GM12875 (cell line): ENCODE data around the gene SCN4A.
"Not testable (repeated sequence)": the region's sequence is repeated elsewhere in the genome, so short reads cannot be mapped to it uniquely, and the experiment has no call there.

Experiments used
- H3K4me3 ChIP-seq: one replicate; pipeline ENCODE4 v1.5.1; 2011; ENCODE audit warnings: low read depth, low read length, control low read depth
- CTCF ChIP-seq: IDR thresholded peaks from 2 replicates; pipeline ENCODE4 v1.5.1; 2011; ENCODE audit warnings: low read depth, mild to moderate bottlenecking, control low read depth, inconsistent platforms, low read length, moderate library complexity, borderline replicate concordance; ENCODE audit not compliant: insufficient read depth

The SCN4A gene

GRCh38 chr17:63892316-63893037, 80.2 kb downstream of the SCN4A start:
- 0 out of 2 replicates have a peak, but pooled peaks have one; percentile 8 for TF ChIP-seq CTCF
- not testable (repeated sequence) for H3K4me3 ChIP-seq

- not testable (repeated sequence) for H3K4me3 ChIP-seq
- peak; percentile 53 for TF ChIP-seq CTCF
Measured at GRCh38 chr17:63889026-63889848, 83.5 kb downstream of the SCN4A start.
